Endothelial cell (in vitro differentiated cells): ENCODE data around the gene MSLN. TPM values are rescaled to one million over a fixed set of nuclear protein-coding genes. Genes with fewer than 3 reads are reported as not detected.

Source experiments
- DNase-seq: peaks from one replicate; pipeline ENCODE4 v3.0.0; 2021; ENCODE audit warnings: low spot score
- H3K27ac Mint-ChIP-seq: one replicate; pipeline ENCODE4 v1.8.0; 2021; ENCODE audit warnings: mixed read lengths, inconsistent platforms; ENCODE audit not compliant: unreplicated experiment
- H3K27me3 Mint-ChIP-seq: one replicate; pipeline ENCODE4 v1.8.0; 2021; ENCODE audit warnings: mild to moderate bottlenecking, moderate library complexity, mixed read lengths, inconsistent platforms; ENCODE audit not compliant: unreplicated experiment
- H3K36me3 Mint-ChIP-seq: one replicate; pipeline ENCODE4 v1.8.0; 2021; ENCODE audit warnings: mild to moderate bottlenecking, low read depth, mixed read lengths, inconsistent platforms; ENCODE audit not compliant: unreplicated experiment
- H3K4me1 Mint-ChIP-seq: one replicate; pipeline ENCODE4 v1.8.0; 2021; ENCODE audit warnings: mild to moderate bottlenecking, mixed read lengths, inconsistent platforms; ENCODE audit not compliant: unreplicated experiment
- H3K4me3 Mint-ChIP-seq: one replicate; pipeline ENCODE4 v1.8.0; 2021; ENCODE audit warnings: mild to moderate bottlenecking, mixed read lengths, inconsistent platforms; ENCODE audit not compliant: unreplicated experiment
- H3K9me3 Mint-ChIP-seq: one replicate; pipeline ENCODE4 v1.8.0; 2021; ENCODE audit warnings: mixed read lengths, inconsistent platforms; ENCODE audit not compliant: unreplicated experiment
- total RNA-seq: library from RNA; stranded (reverse); fragmentation: NEBNext Ultra II Directional; extraction: Animal tissue kit (Norgen Biotek cat#: 25700); gene quantifications from one replicate; pipeline ENCODE4 v1.2.1, GENCODE V29; 2021; ENCODE audit not compliant: unreplicated experiment
- TF ChIP-seq, protein P1 (sequence below): fragments of 200-600 bp; sonication (generic); IDR thresholded peaks from one replicate; pipeline ENCODE4 v1.5.0; 2021; ENCODE audit warnings: antibody characterized with exemption; ENCODE audit not compliant: unreplicated experiment

MSLN gene
- total RNA-seq, 1 donor from 2014 or later, result 0.44 TPM

DNA sequence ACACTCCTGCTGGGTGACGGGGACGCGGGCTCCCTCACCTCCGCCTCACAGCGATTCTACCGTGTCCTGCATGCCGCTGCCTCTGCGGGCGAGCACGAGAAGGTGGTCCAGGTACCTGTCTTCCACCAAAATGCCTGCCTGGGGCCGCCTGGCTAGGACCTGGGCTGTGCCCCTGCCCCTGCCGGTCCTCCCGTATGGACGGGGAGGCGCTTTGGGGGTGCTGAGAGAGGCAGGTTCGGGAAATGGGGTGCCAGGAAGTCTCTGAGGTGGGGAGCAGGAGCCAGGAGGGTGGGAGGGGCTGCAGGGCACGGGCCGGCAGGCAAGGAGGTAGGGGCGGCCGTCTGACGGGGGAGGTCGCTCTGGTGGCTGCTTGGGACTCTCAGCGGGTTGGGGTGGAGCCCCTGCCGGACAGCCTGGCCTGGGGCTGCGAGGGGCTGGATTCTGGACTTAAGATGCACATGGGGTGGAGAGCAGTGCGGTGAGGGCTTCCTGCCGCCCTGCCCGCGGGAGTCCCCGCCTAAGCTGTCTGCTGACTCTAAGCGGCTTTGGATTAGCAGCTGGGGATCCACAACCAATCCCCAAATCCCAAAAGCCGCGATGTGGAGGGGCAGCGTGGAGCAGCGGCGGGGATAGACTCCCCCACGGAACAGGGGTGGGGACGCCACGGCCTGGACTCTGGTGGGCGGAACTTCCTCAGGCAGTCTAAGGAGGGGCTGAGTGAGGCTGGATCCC lies 33.7 kb downstream of the MSLN start:
- H3K36me3 Mint-ChIP-seq, result peaks cover 7% of the 10 kb centered on the region
- H3K4me1 Mint-ChIP-seq, result no peaks in the 10 kb centered on the region
- no peaks in the 10 kb centered on the region for H3K9me3 Mint-ChIP-seq
- no peak for DNase-seq
- TF ChIP-seq, protein P1, sequence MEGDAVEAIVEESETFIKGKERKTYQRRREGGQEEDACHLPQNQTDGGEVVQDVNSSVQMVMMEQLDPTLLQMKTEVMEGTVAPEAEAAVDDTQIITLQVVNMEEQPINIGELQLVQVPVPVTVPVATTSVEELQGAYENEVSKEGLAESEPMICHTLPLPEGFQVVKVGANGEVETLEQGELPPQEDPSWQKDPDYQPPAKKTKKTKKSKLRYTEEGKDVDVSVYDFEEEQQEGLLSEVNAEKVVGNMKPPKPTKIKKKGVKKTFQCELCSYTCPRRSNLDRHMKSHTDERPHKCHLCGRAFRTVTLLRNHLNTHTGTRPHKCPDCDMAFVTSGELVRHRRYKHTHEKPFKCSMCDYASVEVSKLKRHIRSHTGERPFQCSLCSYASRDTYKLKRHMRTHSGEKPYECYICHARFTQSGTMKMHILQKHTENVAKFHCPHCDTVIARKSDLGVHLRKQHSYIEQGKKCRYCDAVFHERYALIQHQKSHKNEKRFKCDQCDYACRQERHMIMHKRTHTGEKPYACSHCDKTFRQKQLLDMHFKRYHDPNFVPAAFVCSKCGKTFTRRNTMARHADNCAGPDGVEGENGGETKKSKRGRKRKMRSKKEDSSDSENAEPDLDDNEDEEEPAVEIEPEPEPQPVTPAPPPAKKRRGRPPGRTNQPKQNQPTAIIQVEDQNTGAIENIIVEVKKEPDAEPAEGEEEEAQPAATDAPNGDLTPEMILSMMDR, result no peak
- no peak overlapping the region for H3K4me3 Mint-ChIP-seq
- no peak overlapping the region for H3K27ac Mint-ChIP-seq
- H3K27me3 Mint-ChIP-seq, result peaks cover 6% of the 10 kb centered on the region

DNA sequence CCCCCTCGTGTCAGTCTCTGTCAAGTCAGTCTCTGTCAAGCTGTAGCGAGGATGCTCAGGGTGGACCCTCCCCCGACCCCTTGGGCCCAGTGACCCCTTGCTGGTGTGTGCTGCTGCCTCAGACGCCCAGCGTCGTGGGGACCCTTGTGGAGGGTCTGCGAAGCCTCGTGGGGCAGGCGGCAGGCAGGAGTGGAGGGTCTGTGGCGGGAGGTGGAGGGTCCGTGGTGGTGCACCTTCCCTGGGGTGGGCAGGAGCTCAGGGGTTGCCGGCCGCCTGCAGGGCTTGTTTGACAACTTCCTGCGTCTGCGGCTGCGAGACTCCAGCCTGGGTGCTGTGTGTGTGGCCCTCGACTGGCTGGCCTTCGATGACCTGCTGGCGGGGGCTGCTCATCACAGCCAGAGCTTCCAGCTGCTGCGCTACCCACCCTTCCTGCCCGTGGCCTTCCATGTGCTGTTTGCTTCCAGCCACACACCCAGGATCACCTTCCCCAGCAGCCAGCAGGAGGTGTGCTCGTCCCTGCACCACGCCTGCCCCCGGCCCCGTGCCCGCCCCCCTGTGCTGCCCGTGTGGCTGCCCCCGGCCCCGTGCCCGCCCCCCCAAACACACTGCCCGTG lies 34.4 kb downstream of the MSLN start:
- peaks cover 7% of the 10 kb centered on the region for H3K36me3 Mint-ChIP-seq
- H3K27me3 Mint-ChIP-seq, result peaks cover 6% of the 10 kb centered on the region
- no peak overlapping the region for H3K4me3 Mint-ChIP-seq
- H3K27ac Mint-ChIP-seq, result no peak overlapping the region
- H3K4me1 Mint-ChIP-seq, result no peaks in the 10 kb centered on the region
- no peaks in the 10 kb centered on the region for H3K9me3 Mint-ChIP-seq
- TF ChIP-seq, protein P1, result no peak
- DNase-seq, result no peak

DNA sequence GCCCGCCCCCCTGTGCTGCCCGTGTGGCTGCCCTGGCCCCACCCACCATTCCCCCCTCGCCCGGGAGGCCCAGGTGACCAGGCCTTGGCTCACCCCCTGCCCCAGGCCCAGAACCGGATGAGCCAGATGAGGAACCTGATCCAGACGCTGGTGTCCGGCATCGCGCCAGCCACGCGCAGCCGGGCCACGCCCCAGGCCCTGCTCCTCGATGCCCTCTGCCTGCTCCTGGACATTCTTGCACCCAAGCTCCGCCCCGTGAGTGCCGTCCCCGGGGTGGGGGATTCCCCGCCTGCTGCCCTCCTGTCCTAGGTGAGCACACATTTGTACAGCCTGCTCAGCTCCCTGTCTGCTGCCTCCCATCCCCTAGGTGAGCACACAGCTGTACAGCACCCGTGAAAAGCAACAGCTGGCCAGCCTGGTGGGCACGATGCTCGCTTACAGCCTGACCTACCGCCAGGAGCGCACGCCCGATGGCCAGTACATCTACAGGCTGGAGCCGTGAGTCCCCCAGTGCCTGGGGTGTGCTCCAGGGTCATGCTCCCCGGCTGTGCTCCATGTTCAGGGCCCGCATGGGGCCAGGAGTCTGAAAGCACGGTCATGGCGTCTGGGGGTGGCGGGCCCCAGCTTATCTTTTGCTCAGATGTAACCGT lies 35.2 kb downstream of the MSLN start:
- H3K27me3 Mint-ChIP-seq, result peaks cover 6% of the 10 kb centered on the region
- no peak for DNase-seq
- no peak overlapping the region for H3K4me3 Mint-ChIP-seq
- no peaks in the 10 kb centered on the region for H3K4me1 Mint-ChIP-seq
- TF ChIP-seq, protein P1, result no peak
- H3K27ac Mint-ChIP-seq, result no peak overlapping the region
- peaks cover 7% of the 10 kb centered on the region for H3K36me3 Mint-ChIP-seq
- no peaks in the 10 kb centered on the region for H3K9me3 Mint-ChIP-seq

DNA sequence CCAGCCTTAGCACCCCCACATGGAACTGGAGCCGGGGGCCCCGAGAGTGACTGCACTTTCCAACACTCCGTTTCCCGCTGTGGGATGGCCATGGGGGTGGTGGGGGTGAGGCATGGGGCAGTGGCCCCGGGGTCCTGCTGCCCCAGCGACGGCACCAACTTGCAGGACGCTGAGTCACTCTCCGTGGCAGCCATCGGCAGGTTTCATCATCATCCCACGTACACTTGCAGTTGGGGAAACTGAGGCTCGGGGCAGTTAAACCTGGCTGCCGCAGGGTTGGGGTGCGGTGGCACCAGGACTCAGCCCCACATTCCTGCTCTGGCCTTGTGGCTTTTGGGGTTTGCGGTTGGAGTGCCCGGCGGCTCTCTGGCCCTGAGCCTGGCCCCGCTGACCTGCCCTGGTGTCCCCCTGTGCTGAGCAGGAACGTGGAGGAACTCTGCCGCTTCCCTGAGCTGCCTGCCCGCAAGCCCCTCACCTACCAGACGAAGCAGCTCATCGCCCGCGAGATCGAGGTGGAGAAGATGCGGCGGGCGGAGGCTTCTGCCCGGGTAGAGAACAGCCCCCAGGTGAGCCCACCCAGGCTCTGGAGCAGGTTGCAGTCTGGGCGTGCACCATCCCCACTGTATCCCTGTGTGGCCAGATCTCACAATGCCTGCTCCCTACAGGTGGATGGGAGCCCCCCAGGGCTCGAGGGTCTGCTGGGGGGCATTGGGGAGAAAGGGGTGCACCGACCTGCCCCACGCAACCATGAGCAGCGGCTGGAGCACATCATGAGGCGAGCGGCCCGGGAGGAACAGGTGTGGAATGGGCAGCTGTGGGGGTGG lies 36.0 kb downstream of the MSLN start:
- H3K9me3 Mint-ChIP-seq, result no peaks in the 10 kb centered on the region
- no peak overlapping the region for H3K27ac Mint-ChIP-seq
- TF ChIP-seq, protein P1, result no peak

More for the DNA sequence above, 36.0 kb downstream of the MSLN start:
- no peak overlapping the region for H3K4me3 Mint-ChIP-seq
- no peak for DNase-seq
- no peaks in the 10 kb centered on the region for H3K4me1 Mint-ChIP-seq
- H3K27me3 Mint-ChIP-seq, result peaks cover 6% of the 10 kb centered on the region
- peaks cover 4% of the 10 kb centered on the region for H3K36me3 Mint-ChIP-seq
